ENCODE data around the gene CRK. TPM values are rescaled to one million over a fixed set of nuclear protein-coding genes. Genes with fewer than 3 reads are reported as not detected.

The CRK gene
- total RNA-seq, 1 donor from 2014 or later: 70.4 TPM

DNA sequence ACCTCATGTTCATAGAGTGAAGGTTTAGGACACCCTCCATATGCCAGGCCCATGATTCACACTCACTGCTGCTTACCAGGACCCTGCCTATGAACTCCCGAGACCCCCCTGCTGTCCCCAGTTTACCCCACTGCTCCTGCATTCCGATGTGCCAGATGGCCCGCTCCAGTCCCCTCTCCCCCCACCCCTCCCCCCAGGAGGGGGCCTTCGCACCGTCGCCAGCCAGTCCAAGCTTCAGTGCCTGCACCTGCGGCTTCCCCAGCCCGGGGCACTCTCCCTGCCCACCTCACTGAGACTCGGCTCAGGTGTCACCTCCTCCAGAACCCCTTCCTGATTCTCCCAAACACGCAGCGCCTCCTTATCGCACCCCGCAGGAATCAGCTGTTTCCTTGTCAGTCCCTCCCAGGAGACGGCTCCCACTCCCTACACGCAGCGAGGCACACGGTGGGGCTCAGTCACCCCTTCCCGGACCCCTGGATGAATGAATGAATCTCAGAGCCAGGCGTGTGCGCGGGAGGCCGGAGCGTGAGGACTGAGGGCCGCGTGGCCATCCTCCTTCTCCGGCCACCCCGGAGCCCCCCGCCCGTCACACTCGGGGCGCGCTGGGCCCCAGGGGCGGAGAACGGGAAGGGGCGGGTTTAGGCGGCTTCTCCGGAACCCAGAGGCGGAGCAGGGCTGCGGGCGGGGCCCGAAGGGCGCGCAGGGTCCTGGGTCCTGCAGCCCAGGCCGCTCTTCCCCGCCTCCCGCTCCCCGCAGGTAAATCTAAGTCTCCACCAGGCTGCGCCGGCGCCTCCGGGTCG, 34.8 kb upstream of the CRK start:
- peaks cover 76% of the 10 kb centered on the region for H3K4me1 Mint-ChIP-seq (ENCODE audit: low read depth)
- H3K27ac Mint-ChIP-seq (ENCODE audit: unreplicated experiment): peak overlapping the region; percentile 88
- no peak for DNase-seq (ENCODE audit: low spot score)
- TF ChIP-seq CTCF (IDR thresholded peaks at IDR 0.05): peak; percentile 20
- H3K36me3 Mint-ChIP-seq (ENCODE audit: low read depth): no peaks in the 10 kb centered on the region
- no peaks in the 10 kb centered on the region for H3K27me3 Mint-ChIP-seq (ENCODE audit: low read depth)
- H3K9me3 Mint-ChIP-seq (ENCODE audit: low read depth): no peaks in the 10 kb centered on the region
- H3K4me3 Mint-ChIP-seq (ENCODE audit: unreplicated experiment): peak overlapping the region; percentile 94

DNA sequence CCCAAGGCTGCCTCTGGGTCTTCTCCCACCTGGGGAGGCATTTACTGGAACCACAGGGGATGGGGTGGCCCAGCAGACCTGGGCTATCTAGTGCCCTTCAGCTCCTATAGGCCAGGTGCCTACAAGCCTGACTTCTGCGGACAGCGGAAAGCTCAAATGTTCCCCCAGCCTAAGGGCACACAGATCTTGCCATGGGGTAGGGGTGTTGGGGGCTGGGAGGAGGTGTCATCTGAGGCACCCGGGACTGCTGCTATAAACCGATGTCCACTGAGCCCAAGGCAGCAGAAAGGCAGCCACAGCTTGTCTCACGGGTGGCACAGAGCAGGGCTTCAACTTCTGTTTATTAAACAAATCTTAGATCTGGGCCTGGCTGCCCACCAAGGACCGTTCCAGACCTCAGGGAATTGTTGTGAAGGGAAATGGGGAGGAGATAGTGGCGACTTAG, 32.8 kb upstream of the CRK start:
- H3K36me3 Mint-ChIP-seq (ENCODE audit: low read depth): peaks cover 4% of the 10 kb centered on the region
- H3K4me1 Mint-ChIP-seq (ENCODE audit: low read depth): peaks cover 67% of the 10 kb centered on the region
- H3K9me3 Mint-ChIP-seq (ENCODE audit: low read depth): no peaks in the 10 kb centered on the region
- no peaks in the 10 kb centered on the region for H3K27me3 Mint-ChIP-seq (ENCODE audit: low read depth)
- H3K27ac Mint-ChIP-seq (ENCODE audit: unreplicated experiment): peak overlapping the region; percentile 88
- DNase-seq (ENCODE audit: low spot score): no peak
- TF ChIP-seq CTCF (IDR thresholded peaks at IDR 0.05): no peak
- peak overlapping the region; percentile 94 for H3K4me3 Mint-ChIP-seq (ENCODE audit: unreplicated experiment)

- no peak for DNase-seq (ENCODE audit: low spot score)
- H3K27ac Mint-ChIP-seq (ENCODE audit: unreplicated experiment): peak overlapping the region; percentile 92
- TF ChIP-seq CTCF (IDR thresholded peaks at IDR 0.05): peak; percentile 43
- H3K4me3 Mint-ChIP-seq (ENCODE audit: unreplicated experiment): peak overlapping the region; percentile 94
- peaks cover 65% of the 10 kb centered on the region for H3K4me1 Mint-ChIP-seq (ENCODE audit: low read depth)
- no peaks in the 10 kb centered on the region for H3K27me3 Mint-ChIP-seq (ENCODE audit: low read depth)
- no peaks in the 10 kb centered on the region for H3K9me3 Mint-ChIP-seq (ENCODE audit: low read depth)
- peaks cover 8% of the 10 kb centered on the region for H3K36me3 Mint-ChIP-seq (ENCODE audit: low read depth)
These were observed 32.1 kb upstream of the CRK start for GRCh38 chr17:1487939-1488825.

- no peak for DNase-seq (ENCODE audit: low spot score)
- Mint-ChIP-seq H3K27me3 (ENCODE audit: low read depth) (no peaks in the 10 kb centered on the region), H3K9me3 (ENCODE audit: low read depth) (no peaks in the 10 kb centered on the region), H3K27ac (ENCODE audit: unreplicated experiment) (peak overlapping the region; percentile 92), H3K36me3 (ENCODE audit: low read depth) (peaks cover 11% of the 10 kb centered on the region), H3K4me3 (ENCODE audit: unreplicated experiment) (peak overlapping the region; percentile 64), H3K4me1 (ENCODE audit: low read depth) (peaks cover 57% of the 10 kb centered on the region)
- no peak for TF ChIP-seq CTCF (IDR thresholded peaks at IDR 0.05)
These were observed 31.0 kb upstream of the CRK start for GRCh38 chr17:1486802-1487695.

All from chondrocyte (in vitro differentiated cells).